Activated gamma-delta T cell (primary cell): ENCODE measurements around the gene FGF1.

ENCODE experiments used
- DNase-seq: peaks from one replicate; lab custom pipeline; 2025; lab: John Stamatoyannopoulos, UW

The FGF1 gene

GRCh38 chr5:142644640-142645361 lies 41.1 kb downstream of the FGF1 start:
- DNase-seq: no peak

DNA sequence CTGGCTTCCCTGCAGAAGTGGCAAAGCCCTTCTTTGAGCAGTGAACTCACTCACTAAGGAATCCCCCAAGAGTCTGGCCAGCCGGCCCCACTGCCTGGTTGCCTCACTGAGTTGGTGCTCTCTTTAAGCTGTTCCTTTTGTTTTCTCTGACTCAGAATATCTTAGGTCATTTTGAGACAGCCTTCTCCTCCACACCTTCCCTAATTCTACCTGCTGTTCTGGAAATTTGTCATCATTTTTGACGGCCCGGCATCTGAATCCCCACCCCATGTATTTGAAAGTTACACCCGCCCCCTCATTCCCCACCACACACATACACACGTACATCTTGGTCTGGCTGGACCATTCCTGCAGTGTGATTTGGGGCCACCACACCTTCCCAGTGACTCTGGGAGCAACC lies 41.8 kb downstream of the FGF1 start:
- DNase-seq: no peak

GRCh38 chr5:142643634-142644033 lies 42.3 kb downstream of the FGF1 start:
- DNase-seq: no peak

DNA sequence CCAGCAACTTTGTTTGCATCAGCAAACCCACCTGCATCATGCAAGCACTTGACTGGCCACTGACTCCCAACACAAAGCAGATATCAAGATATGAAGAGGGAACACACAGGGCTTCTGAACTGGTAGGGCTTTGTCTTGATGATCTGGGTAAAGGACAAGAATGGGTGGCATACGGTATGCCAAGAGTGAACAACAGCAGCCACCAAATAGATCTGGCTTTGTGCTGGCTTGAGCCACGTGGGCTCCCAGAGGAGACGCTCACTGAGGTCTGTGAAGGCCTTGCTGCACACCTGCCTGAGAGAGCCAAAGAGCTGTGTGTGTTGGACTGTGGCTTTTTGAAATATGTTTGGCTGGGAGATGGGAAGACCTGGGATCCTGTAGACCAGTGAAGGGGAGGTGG lies 43.5 kb downstream of the FGF1 start:
- DNase-seq: no peak

- DNase-seq: no peak
Measured at GRCh38 chr5:142641711-142642110, 44.2 kb downstream of the FGF1 start.

GRCh38 chr5:142640316-142641005 lies 45.4 kb downstream of the FGF1 start:
- DNase-seq: no peak

- DNase-seq: no peak
Measured at GRCh38 chr5:142639455-142639854, 46.4 kb downstream of the FGF1 start.

GRCh38 chr5:142637871-142638270 lies 48.0 kb downstream of the FGF1 start:
- no peak for DNase-seq

GRCh38 chr5:142636698-142637324 lies 49.1 kb downstream of the FGF1 start:
- no peak for DNase-seq

- no peak for DNase-seq
Measured at GRCh38 chr5:142636093-142636492, 49.8 kb downstream of the FGF1 start.

GRCh38 chr5:142634216-142635011 lies 51.5 kb downstream of the FGF1 start:
- DNase-seq: no peak

- DNase-seq: no peak
Measured at GRCh38 chr5:142630927-142631539, 54.9 kb downstream of the FGF1 start.

- no peak for DNase-seq
Measured at GRCh38 chr5:142627383-142628217, 58.3 kb downstream of the FGF1 start.

GRCh38 chr5:142626786-142627185 lies 59.1 kb downstream of the FGF1 start:
- no peak for DNase-seq

- no peak for DNase-seq
Measured at GRCh38 chr5:142626099-142626498, 59.8 kb downstream of the FGF1 start.

- no peak for DNase-seq
Measured at GRCh38 chr5:142621227-142621626, 64.7 kb downstream of the FGF1 start.

DNA sequence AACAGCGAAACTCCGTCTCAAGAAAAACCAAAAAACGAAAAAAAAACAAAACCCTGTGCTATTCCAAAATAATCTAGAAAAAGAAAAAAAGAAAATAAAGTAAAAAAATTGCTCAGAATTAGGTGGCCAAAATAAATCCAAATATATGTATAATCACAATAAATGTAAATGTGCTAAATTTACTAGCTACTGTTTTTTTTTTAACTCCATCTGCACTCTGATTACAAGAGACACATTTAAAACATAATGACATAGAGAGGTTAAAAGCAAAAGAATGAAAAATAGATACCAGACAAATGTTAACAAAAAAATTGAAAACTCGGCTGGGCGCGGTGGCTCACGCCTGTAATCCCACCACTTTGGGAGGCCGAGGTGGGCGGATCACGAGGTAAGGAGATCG lies 66.1 kb downstream of the FGF1 start:
- DNase-seq: no peak

DNA sequence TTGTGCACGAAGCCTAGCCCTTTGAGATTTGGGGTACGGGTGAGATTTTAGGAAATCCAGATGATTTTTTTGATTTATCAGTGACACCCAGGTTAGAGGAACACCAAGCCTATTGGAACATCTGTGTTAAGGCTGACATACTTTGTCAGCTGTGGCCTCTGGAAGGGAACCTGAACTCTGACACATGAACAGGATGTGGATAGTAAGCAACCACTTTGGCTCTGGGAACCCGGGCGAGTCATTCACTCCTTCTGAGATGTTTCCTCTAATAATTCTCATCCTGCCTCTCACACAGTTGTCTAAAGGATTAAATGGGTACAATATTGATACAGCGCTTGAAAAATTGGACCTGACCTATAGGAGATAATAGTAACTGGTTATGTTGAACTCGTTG lies 67.8 kb downstream of the FGF1 start:
- no peak for DNase-seq

GRCh38 chr5:142617416-142618129 lies 68.3 kb downstream of the FGF1 start:
- no peak for DNase-seq

- no peak for DNase-seq
Measured at GRCh38 chr5:142615948-142616347, 69.9 kb downstream of the FGF1 start.
